GM23338 (cell line): Measurements from ENCODE around the gene FANCB.

Experiments used
- CREB1 ChIP-seq: fragments of 250-450 bp; sonication (Bioruptor Pico); IDR thresholded peaks from 2 replicates; pipeline ENCODE4 v1.5.0; 2020; ENCODE audit warnings: low read depth, mild to moderate bottlenecking, moderate library complexity
- EZH2 ChIP-seq: fragments of 200-600 bp; sonication (generic); IDR thresholded peaks from one replicate; pipeline ENCODE4 v1.8.0; 2017; ENCODE audit warnings: antibody characterized with exemption, mild to moderate bottlenecking, low read depth; ENCODE audit not compliant: unreplicated experiment
- EZH2phosphoT487 ChIP-seq: fragments of 200-600 bp; sonication (generic); IDR thresholded peaks from one replicate; pipeline ENCODE4 v1.8.1; 2018; ENCODE audit warnings: antibody characterized with exemption; ENCODE audit not compliant: unreplicated experiment
- JUNB ChIP-seq: IDR thresholded peaks from one replicate; pipeline ENCODE4 v1.6.1; 2016; ENCODE audit warnings: antibody characterized with exemption; ENCODE audit not compliant: unreplicated experiment
- NANOG ChIP-seq: IDR thresholded peaks from 2 replicates; pipeline ENCODE4 v1.6.1; 2016; ENCODE audit warnings: antibody characterized with exemption, borderline replicate concordance
- POLR2AphosphoS5 ChIP-seq: IDR thresholded peaks from 2 replicates; pipeline ENCODE4 v1.6.1; 2016; ENCODE audit warnings: antibody characterized with exemption, low read depth
- STAT1 ChIP-seq: IDR thresholded peaks from one replicate; pipeline ENCODE4 v1.6.1; 2016; ENCODE audit warnings: antibody characterized with exemption; ENCODE audit not compliant: unreplicated experiment
- ZNF114 ChIP-seq: fragments of 250-450 bp; sonication (Bioruptor Pico); IDR thresholded peaks from 2 replicates; pipeline ENCODE4 v1.5.0; 2020; ENCODE audit warnings: mild to moderate bottlenecking, moderate library complexity
- ZNF331 ChIP-seq: fragments of 250-450 bp; sonication (Bioruptor Pico); IDR thresholded peaks from 2 replicates; pipeline ENCODE4 v1.5.0; 2020; ENCODE audit warnings: low read depth, mild to moderate bottlenecking, moderate library complexity
- TF ChIP-seq, protein P1 (sequence below), 2 experiments: fragments of 200-600 bp in 1 of 2; sonication (generic) in 1 of 2; conservative IDR thresholded peaks; 2 replicates each; pipeline versions ENCODE4 v1.5.1 to v1.6.1; 2016 to 2017; ENCODE audit warnings: antibody characterized with exemption in 2 of 2, low read depth in 2 of 2, mild to moderate bottlenecking in 2 of 2, moderate library complexity in 1 of 2
- TF ChIP-seq, protein P2 (sequence below): IDR thresholded peaks from one replicate; pipeline ENCODE4 v1.6.1; 2018; ENCODE audit warnings: antibody characterized with exemption; ENCODE audit not compliant: unreplicated experiment
- TF ChIP-seq, protein P3 (sequence below): IDR thresholded peaks from 2 replicates; pipeline ENCODE4 v1.6.1; 2016; ENCODE audit warnings: antibody characterized with exemption

DNA sequence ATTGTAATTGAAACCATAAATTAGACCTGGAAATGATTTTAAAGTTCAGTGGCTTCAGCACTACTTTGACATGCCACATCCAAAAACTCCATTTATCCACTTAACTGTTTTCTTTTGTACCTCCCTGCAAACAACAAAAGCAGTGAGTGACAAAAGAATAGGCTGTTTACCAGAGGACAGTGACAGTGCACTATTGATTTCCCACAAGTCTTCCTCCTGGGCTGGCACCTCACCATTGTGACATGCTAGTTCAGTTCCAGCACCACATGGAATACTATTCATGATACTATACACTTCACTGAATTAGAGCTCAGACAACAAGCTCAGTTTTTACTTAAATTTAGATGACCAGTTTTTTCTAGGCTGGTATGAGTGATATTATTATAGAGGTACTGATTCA, 29.7 kb upstream of the FANCB start:
- TF ChIP-seq EZH2 (no peak), EZH2phosphoT487 (no peak), POLR2AphosphoS5 (no peak), CREB1 (CRISPR knock-in tag) (no peak), JUNB (no peak), NANOG (no peak), ZNF114 (CRISPR knock-in tag) (no peak), STAT1 (no peak), ZNF331 (CRISPR knock-in tag) (no peak)
- TF ChIP-seq, protein P1, sequence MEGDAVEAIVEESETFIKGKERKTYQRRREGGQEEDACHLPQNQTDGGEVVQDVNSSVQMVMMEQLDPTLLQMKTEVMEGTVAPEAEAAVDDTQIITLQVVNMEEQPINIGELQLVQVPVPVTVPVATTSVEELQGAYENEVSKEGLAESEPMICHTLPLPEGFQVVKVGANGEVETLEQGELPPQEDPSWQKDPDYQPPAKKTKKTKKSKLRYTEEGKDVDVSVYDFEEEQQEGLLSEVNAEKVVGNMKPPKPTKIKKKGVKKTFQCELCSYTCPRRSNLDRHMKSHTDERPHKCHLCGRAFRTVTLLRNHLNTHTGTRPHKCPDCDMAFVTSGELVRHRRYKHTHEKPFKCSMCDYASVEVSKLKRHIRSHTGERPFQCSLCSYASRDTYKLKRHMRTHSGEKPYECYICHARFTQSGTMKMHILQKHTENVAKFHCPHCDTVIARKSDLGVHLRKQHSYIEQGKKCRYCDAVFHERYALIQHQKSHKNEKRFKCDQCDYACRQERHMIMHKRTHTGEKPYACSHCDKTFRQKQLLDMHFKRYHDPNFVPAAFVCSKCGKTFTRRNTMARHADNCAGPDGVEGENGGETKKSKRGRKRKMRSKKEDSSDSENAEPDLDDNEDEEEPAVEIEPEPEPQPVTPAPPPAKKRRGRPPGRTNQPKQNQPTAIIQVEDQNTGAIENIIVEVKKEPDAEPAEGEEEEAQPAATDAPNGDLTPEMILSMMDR (conservative IDR thresholded peaks at IDR 0.05; ENCODE audit: low read depth in 2 of 2) = no peak
- TF ChIP-seq, protein P2, sequence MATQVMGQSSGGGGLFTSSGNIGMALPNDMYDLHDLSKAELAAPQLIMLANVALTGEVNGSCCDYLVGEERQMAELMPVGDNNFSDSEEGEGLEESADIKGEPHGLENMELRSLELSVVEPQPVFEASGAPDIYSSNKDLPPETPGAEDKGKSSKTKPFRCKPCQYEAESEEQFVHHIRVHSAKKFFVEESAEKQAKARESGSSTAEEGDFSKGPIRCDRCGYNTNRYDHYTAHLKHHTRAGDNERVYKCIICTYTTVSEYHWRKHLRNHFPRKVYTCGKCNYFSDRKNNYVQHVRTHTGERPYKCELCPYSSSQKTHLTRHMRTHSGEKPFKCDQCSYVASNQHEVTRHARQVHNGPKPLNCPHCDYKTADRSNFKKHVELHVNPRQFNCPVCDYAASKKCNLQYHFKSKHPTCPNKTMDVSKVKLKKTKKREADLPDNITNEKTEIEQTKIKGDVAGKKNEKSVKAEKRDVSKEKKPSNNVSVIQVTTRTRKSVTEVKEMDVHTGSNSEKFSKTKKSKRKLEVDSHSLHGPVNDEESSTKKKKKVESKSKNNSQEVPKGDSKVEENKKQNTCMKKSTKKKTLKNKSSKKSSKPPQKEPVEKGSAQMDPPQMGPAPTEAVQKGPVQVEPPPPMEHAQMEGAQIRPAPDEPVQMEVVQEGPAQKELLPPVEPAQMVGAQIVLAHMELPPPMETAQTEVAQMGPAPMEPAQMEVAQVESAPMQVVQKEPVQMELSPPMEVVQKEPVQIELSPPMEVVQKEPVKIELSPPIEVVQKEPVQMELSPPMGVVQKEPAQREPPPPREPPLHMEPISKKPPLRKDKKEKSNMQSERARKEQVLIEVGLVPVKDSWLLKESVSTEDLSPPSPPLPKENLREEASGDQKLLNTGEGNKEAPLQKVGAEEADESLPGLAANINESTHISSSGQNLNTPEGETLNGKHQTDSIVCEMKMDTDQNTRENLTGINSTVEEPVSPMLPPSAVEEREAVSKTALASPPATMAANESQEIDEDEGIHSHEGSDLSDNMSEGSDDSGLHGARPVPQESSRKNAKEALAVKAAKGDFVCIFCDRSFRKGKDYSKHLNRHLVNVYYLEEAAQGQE = no peak
- TF ChIP-seq, protein P3, sequence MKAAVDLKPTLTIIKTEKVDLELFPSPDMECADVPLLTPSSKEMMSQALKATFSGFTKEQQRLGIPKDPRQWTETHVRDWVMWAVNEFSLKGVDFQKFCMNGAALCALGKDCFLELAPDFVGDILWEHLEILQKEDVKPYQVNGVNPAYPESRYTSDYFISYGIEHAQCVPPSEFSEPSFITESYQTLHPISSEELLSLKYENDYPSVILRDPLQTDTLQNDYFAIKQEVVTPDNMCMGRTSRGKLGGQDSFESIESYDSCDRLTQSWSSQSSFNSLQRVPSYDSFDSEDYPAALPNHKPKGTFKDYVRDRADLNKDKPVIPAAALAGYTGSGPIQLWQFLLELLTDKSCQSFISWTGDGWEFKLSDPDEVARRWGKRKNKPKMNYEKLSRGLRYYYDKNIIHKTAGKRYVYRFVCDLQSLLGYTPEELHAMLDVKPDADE = no peak
